H9 (cell line): ENCODE data around the gene SUPT3H. TPM values are rescaled to one million over a fixed set of nuclear protein-coding genes. Genes with fewer than 3 reads are reported as not detected.

Experiments used
- DNase-seq: peaks from one replicate; pipeline ENCODE4 v3.0.0-alpha.2; 2017
- H2AFZ ChIP-seq: one replicate; pipeline ENCODE4 v1.6.1; 2013; ENCODE audit warnings: mild to moderate bottlenecking, low read length, control low read depth, moderate library complexity
- H2AK5ac ChIP-seq: 2 replicates; pipeline ENCODE4 v1.6.1; 2013; ENCODE audit warnings: low read length, control low read depth, mixed read lengths; ENCODE audit not compliant: insufficient read length
- H2BK120ac ChIP-seq: one replicate; pipeline ENCODE4 v1.6.1; 2013; ENCODE audit warnings: low read depth, mild to moderate bottlenecking, low read length, control low read depth, inconsistent platforms; ENCODE audit not compliant: poor library complexity, severe bottlenecking
- H2BK12ac ChIP-seq: 2 replicates; pipeline ENCODE4 v1.6.1; 2013; ENCODE audit warnings: low read length, control low read depth, mixed read lengths, low read depth; ENCODE audit not compliant: insufficient read length
- H2BK15ac ChIP-seq: 2 replicates; pipeline ENCODE4 v1.6.1; 2013; ENCODE audit warnings: low read depth, low read length, control low read depth
- H2BK20ac ChIP-seq: one replicate; pipeline ENCODE4 v1.6.1; 2013; ENCODE audit warnings: low read depth, mild to moderate bottlenecking, low read length, control low read depth, inconsistent platforms; ENCODE audit not compliant: poor library complexity, severe bottlenecking
- H2BK5ac ChIP-seq: 2 replicates; pipeline ENCODE4 v1.6.1; 2013; ENCODE audit warnings: low read length, control low read depth, mixed read lengths; ENCODE audit not compliant: insufficient read length
- H3K14ac ChIP-seq: 2 replicates; pipeline ENCODE4 v1.6.1; 2013; ENCODE audit warnings: low read length, control low read depth; ENCODE audit not compliant: insufficient read depth
- H3K18ac ChIP-seq: 2 replicates; pipeline ENCODE4 v1.6.1; 2013; ENCODE audit warnings: low read depth, mild to moderate bottlenecking, mixed read lengths, low read length, control low read depth; ENCODE audit not compliant: insufficient read length
- H3K23ac ChIP-seq: 2 replicates; pipeline ENCODE4 v1.6.1; 2013; ENCODE audit warnings: low read length, control low read depth, mixed read lengths, low read depth; ENCODE audit not compliant: insufficient read length
- H3K23me2 ChIP-seq: 2 replicates; pipeline ENCODE4 v1.6.1; 2013; ENCODE audit warnings: low read depth, mild to moderate bottlenecking, mixed read lengths, low read length, control low read depth; ENCODE audit not compliant: insufficient read length, poor library complexity, severe bottlenecking
- H3K27ac ChIP-seq: 2 replicates; pipeline ENCODE4 v1.5.1; 2013; ENCODE audit warnings: low read length, control low read depth, mixed read lengths, low read depth; ENCODE audit not compliant: insufficient read length
- H3K27me3 ChIP-seq: 2 replicates; pipeline ENCODE4 v1.6.1; 2013; ENCODE audit warnings: low read length, control low read depth, inconsistent platforms; ENCODE audit not compliant: insufficient read depth
- H3K4ac ChIP-seq: 2 replicates; pipeline ENCODE4 v1.6.1; 2013; ENCODE audit warnings: low read depth, mild to moderate bottlenecking, control low read depth, inconsistent platforms, low read length, moderate library complexity
- H3K4me1 ChIP-seq: 2 replicates; pipeline ENCODE4 v1.6.1; 2013; ENCODE audit warnings: low read length, control low read depth, inconsistent platforms; ENCODE audit not compliant: insufficient read depth
- H3K4me2 ChIP-seq: 2 replicates; pipeline ENCODE4 v1.6.1; 2013; ENCODE audit warnings: low read length, control low read depth, mixed read lengths; ENCODE audit not compliant: insufficient read length, insufficient read depth
- H3K56ac ChIP-seq: 2 replicates; pipeline ENCODE4 v1.6.1; 2013; ENCODE audit warnings: low read depth, mild to moderate bottlenecking, mixed read lengths, low read length, control low read depth; ENCODE audit not compliant: insufficient read length
- H3K79me1 ChIP-seq: 2 replicates; pipeline ENCODE4 v1.6.1; 2013; ENCODE audit warnings: low read depth, mild to moderate bottlenecking, moderate library complexity, low read length, control low read depth, inconsistent platforms; ENCODE audit not compliant: insufficient read depth, poor library complexity, severe bottlenecking
- H3K79me2 ChIP-seq: 2 replicates; pipeline ENCODE4 v1.6.1; 2013; ENCODE audit warnings: low read length, control low read depth, inconsistent platforms; ENCODE audit not compliant: insufficient read depth
- H3K9ac ChIP-seq: 2 replicates; pipeline ENCODE4 v1.6.1; 2013; ENCODE audit warnings: low read length, control low read depth, mixed read lengths; ENCODE audit not compliant: insufficient read length; ENCODE audit errors: extremely low read depth
- H3K9me3 ChIP-seq: one replicate; pipeline ENCODE4 v1.6.1; 2013; ENCODE audit warnings: low read depth, low read length, inconsistent platforms; ENCODE audit not compliant: control insufficient read depth
- H3T11ph ChIP-seq: one replicate; pipeline ENCODE4 v1.6.1; 2013; ENCODE audit warnings: mild to moderate bottlenecking, low read length, control low read depth, inconsistent platforms
- H4K20me1 ChIP-seq: one replicate; pipeline ENCODE4 v1.6.1; 2013; ENCODE audit not compliant: control insufficient read depth, insufficient read length, insufficient read depth
- H4K5ac ChIP-seq: 2 replicates; pipeline ENCODE4 v1.6.1; 2013; ENCODE audit warnings: low read depth, mild to moderate bottlenecking, mixed read lengths, low read length, control low read depth; ENCODE audit not compliant: insufficient read length
- H4K8ac ChIP-seq: replicated peaks from 2 replicates; pipeline ENCODE4 v1.6.1; 2013; ENCODE audit warnings: low read length, control low read depth, mixed read lengths, low read depth; ENCODE audit not compliant: insufficient read length
- H4K91ac ChIP-seq: 2 replicates; pipeline ENCODE4 v1.6.1; 2013; ENCODE audit warnings: low read depth, mild to moderate bottlenecking, moderate library complexity, mixed read lengths, low read length, control low read depth; ENCODE audit not compliant: insufficient read length
- H3K27ac Mint-ChIP-seq, 3 experiments: 2 replicates in 2 of 3; 3 replicates in 1 of 3; pipeline ENCODE4 v1.8.0; 2020 to 2021; ENCODE audit warnings: mixed read lengths in 3 of 3, mild to moderate bottlenecking in 1 of 3, moderate library complexity in 1 of 3
- H3K27me3 Mint-ChIP-seq: 2 replicates; pipeline ENCODE4 v1.8.0; 2021; ENCODE audit warnings: low read depth, mild to moderate bottlenecking, moderate library complexity, mixed read lengths
- H3K36me3 Mint-ChIP-seq, 3 experiments: 2 replicates in 2 of 3; 3 replicates in 1 of 3; pipeline ENCODE4 v1.8.0; 2020 to 2021; ENCODE audit warnings: low read depth in 3 of 3, mixed read lengths in 3 of 3; ENCODE audit not compliant: insufficient read depth in 1 of 3
- H3K4me1 Mint-ChIP-seq, 2 experiments: 2 replicates each; pipeline ENCODE4 v1.8.0; 2020; ENCODE audit warnings: mixed read lengths in 2 of 2
- H3K4me3 Mint-ChIP-seq, 2 experiments: 2 replicates in 1 of 2; 3 replicates in 1 of 2; pipeline ENCODE4 v1.8.0; 2020 to 2021; ENCODE audit warnings: mild to moderate bottlenecking in 2 of 2, mixed read lengths in 2 of 2, moderate library complexity in 1 of 2
- H3K9me3 Mint-ChIP-seq, 2 experiments: 2 replicates in 1 of 2; 3 replicates in 1 of 2; pipeline ENCODE4 v1.8.0; 2020; ENCODE audit warnings: mild to moderate bottlenecking in 2 of 2, mixed read lengths in 2 of 2, moderate library complexity in 1 of 2
- CTCF ChIP-seq: fragments of 200-600 bp; sonication (generic); conservative IDR thresholded peaks from 3 replicates; pipeline ENCODE4 v1.8.0; 2021; ENCODE audit warnings: antibody characterized with exemption, mild to moderate bottlenecking
- WGBS: extraction: QIAGEN DNeasy Blood & Tissue Kit; methylation state at CpG from one replicate; pipeline ENCODE4 v1.1.7; 2013; ENCODE audit warnings: missing lambda C conversion rate, low lambda C conversion rate, mixed read lengths; ENCODE audit not compliant: insufficient read length; ENCODE audit errors: extremely low coverage; 5-methylcytosine and 5-hydroxymethylcytosine counted together
- total RNA-seq: library from RNA; stranded (reverse); gene quantifications from 2 replicates; pipeline ENCODE4 v1.2.1, GENCODE V29; 2021

The SUPT3H gene
- total RNA-seq, 1 experiment from 2014 or later = 22.5 TPM

GRCh38 chr6:45003961-45004360 lies 373.8 kb downstream of the SUPT3H start:
- no peaks in the 10 kb centered on the region for H3K23me2 ChIP-seq
- no peaks in the 10 kb centered on the region for H3K27me3 ChIP-seq
- no peak for TF ChIP-seq CTCF
- no peak overlapping the region for H2BK12ac ChIP-seq
- H2BK15ac ChIP-seq = no peak overlapping the region
- H2BK120ac ChIP-seq = no peak overlapping the region
- H3K9me3 ChIP-seq = no peaks in the 10 kb centered on the region
- no peak overlapping the region for H2BK20ac ChIP-seq
- no peak overlapping the region for H3K9ac ChIP-seq
- no peak overlapping the region for H3K14ac ChIP-seq
- no peak overlapping the region for H3K23ac ChIP-seq
- H3K4me1 Mint-ChIP-seq = no peaks in the 10 kb centered on the region
- H3K4ac ChIP-seq = no peak overlapping the region
- H3K56ac ChIP-seq = no peak overlapping the region
- no peak overlapping the region for H3K27ac ChIP-seq
- H4K91ac ChIP-seq = no peak overlapping the region
- H2AFZ ChIP-seq = no peak overlapping the region
- H3K36me3 Mint-ChIP-seq = no peaks in the 10 kb centered on the region; a peak in 1 of 7 replicates
- no peak overlapping the region for H3K18ac ChIP-seq
- no peaks in the 10 kb centered on the region for H3K27me3 Mint-ChIP-seq
- DNase-seq = no peak
- no peak overlapping the region for H3K27ac Mint-ChIP-seq
- H3T11ph ChIP-seq = no peak overlapping the region
- H2BK5ac ChIP-seq = no peak overlapping the region
- no CpG with 5 or more reads among the region's 2 CpGs for WGBS
- no peak overlapping the region for H3K4me3 Mint-ChIP-seq
- H3K79me1 ChIP-seq = no peaks in the 10 kb centered on the region
- H3K9me3 Mint-ChIP-seq = no peaks in the 10 kb centered on the region
- H3K79me2 ChIP-seq = no peaks in the 10 kb centered on the region
- H3K4me2 ChIP-seq = no peak overlapping the region
- H2AK5ac ChIP-seq = no peak overlapping the region
- H4K5ac ChIP-seq = no peak overlapping the region
- H4K20me1 ChIP-seq = no peaks in the 10 kb centered on the region
- H3K4me1 ChIP-seq = no peaks in the 10 kb centered on the region
- no peak overlapping the region for H4K8ac ChIP-seq
